Left ventricle myocardium inferior (tissue), 1 donor: ENCODE measurements around the gene CASP9. TPM values are rescaled to one million over a fixed set of nuclear protein-coding genes. Genes with fewer than 3 reads are reported as not detected.
"Not testable (repeated sequence)": the region's sequence is repeated elsewhere in the genome, so short reads cannot be mapped to it uniquely, and the experiment has no call there.

Experiments
- DNase-seq: peaks from one replicate; pipeline ENCODE4 v3.0.0-alpha.2; 2020
- H3K27ac ChIP-seq: fragments of 200-600 bp; replicated peaks from 2 replicates; pipeline ENCODE4 v1.8.0; 2021
- H3K27me3 ChIP-seq: fragments of 200-600 bp; 2 replicates; pipeline ENCODE4 v1.8.0; 2021; ENCODE audit warnings: low read depth
- H3K36me3 ChIP-seq: fragments of 200-600 bp; 2 replicates; pipeline ENCODE4 v1.8.0; 2021
- H3K4me1 ChIP-seq: fragments of 200-600 bp; 2 replicates; pipeline ENCODE4 v1.8.0; 2021
- H3K4me3 ChIP-seq: fragments of 200-600 bp; 2 replicates; pipeline ENCODE4 v1.8.0; 2021; ENCODE audit warnings: mild to moderate bottlenecking, moderate library complexity
- H3K9me3 ChIP-seq: fragments of 200-600 bp; replicated peaks from 2 replicates; pipeline ENCODE4 v1.8.0; 2021
- CTCF ChIP-seq: fragments of 200-600 bp; IDR thresholded peaks from 2 replicates; pipeline ENCODE4 v1.8.0; 2021; ENCODE audit warnings: antibody characterized with exemption, mild to moderate bottlenecking, borderline replicate concordance
- intact Hi-C: fragments of 100-400 bp; cut with micrococcal nuclease; formaldehyde crosslinking; loops from one replicate; pipeline ENCODE4 v1.11.0; 2022
- total RNA-seq: library from RNA; stranded (reverse); fragmentation: NEBNext Ultra II Directional; extraction: Animal tissue kit (Norgen Biotek cat#: 25700); gene quantifications from one replicate; pipeline ENCODE4 v1.2.1, GENCODE V29; 2021
- donor health status: DM: no; HTN: yes; CAD: no; lungs with severe emphysema.

Gene CASP9
- total RNA-seq, 1 donor from 2014 or later = 14.1 TPM

- Histone ChIP-seq H3K9me3 (no peaks in the 10 kb centered on the region), H3K27ac (no peak overlapping the region), H3K36me3 (no peaks in the 10 kb centered on the region), H3K4me1 (no peaks in the 10 kb centered on the region), H3K4me3 (no peak overlapping the region), H3K27me3 (peaks cover 3% of the 10 kb centered on the region)
- DNase-seq = no peak
- TF ChIP-seq CTCF = no peak
- intact Hi-C loops = no loop called here
Measured at GRCh38 chr1:15469361-15469760, 54.7 kb downstream of the CASP9 start.

- intact Hi-C loops = no loop called here
- Histone ChIP-seq H3K9me3 (no peaks in the 10 kb centered on the region), H3K27ac (no peak overlapping the region), H3K4me1 (no peaks in the 10 kb centered on the region), H3K4me3 (no peak overlapping the region), H3K36me3 (no peaks in the 10 kb centered on the region), H3K27me3 (peaks cover 3% of the 10 kb centered on the region)
- no peak for TF ChIP-seq CTCF
- DNase-seq = no peak
Measured at GRCh38 chr1:15468145-15468544, 55.9 kb downstream of the CASP9 start.

- DNase-seq, H3K4me3 ChIP-seq, H3K36me3 ChIP-seq, H3K27me3 ChIP-seq, H3K4me1 ChIP-seq, H3K27ac ChIP-seq, H3K9me3 ChIP-seq, intact Hi-C loops: not testable (repeated sequence)
Measured at GRCh38 chr1:15466955-15467625, 56.9 kb downstream of the CASP9 start.

GRCh38 chr1:15465674-15466073 is 58.3 kb downstream of the CASP9 start:
- no peak for DNase-seq
- H3K9me3 ChIP-seq = no peaks in the 10 kb centered on the region
- no peak overlapping the region for H3K27ac ChIP-seq
- H3K4me1 ChIP-seq = no peaks in the 10 kb centered on the region
- no peaks in the 10 kb centered on the region for H3K27me3 ChIP-seq
- TF ChIP-seq CTCF = no peak
- no peaks in the 10 kb centered on the region for H3K36me3 ChIP-seq
- intact Hi-C loops = no loop called here
- no peak overlapping the region for H3K4me3 ChIP-seq

GRCh38 chr1:15463926-15464322 is 60.1 kb downstream of the CASP9 start:
- intact Hi-C loops, H3K4me3 ChIP-seq, H3K27me3 ChIP-seq, H3K9me3 ChIP-seq, DNase-seq, H3K36me3 ChIP-seq, H3K4me1 ChIP-seq, H3K27ac ChIP-seq: not testable (repeated sequence)

- H3K27me3 ChIP-seq, H3K27ac ChIP-seq, intact Hi-C loops, H3K9me3 ChIP-seq, H3K36me3 ChIP-seq, DNase-seq, H3K4me1 ChIP-seq, H3K4me3 ChIP-seq: not testable (repeated sequence)
Measured at GRCh38 chr1:15463064-15463800, 60.8 kb downstream of the CASP9 start.

- no peak overlapping the region for H3K27ac ChIP-seq
- intact Hi-C loops = no loop called here
- no peak overlapping the region for H3K4me3 ChIP-seq
- H3K36me3 ChIP-seq = no peaks in the 10 kb centered on the region
- no peaks in the 10 kb centered on the region for H3K27me3 ChIP-seq
- no peaks in the 10 kb centered on the region for H3K4me1 ChIP-seq
- TF ChIP-seq CTCF = no peak
- H3K9me3 ChIP-seq = no peaks in the 10 kb centered on the region
- DNase-seq = no peak
Measured at GRCh38 chr1:15460708-15461095, 63.3 kb downstream of the CASP9 start.
